Loucy (cell line): ENCODE measurements around the gene ANKRD1.

Experiments
- H2AFZ ChIP-seq: fragments of 200-600 bp; sonication (generic); 2 replicates; pipeline ENCODE4 v1.6.0; 2016; ENCODE audit warnings: antibody characterized with exemption, mild to moderate bottlenecking, low read length, moderate library complexity
- H3F3A ChIP-seq: fragments of 200-600 bp; 2 replicates; pipeline ENCODE4 v1.6.0; 2016; ENCODE audit warnings: antibody characterized with exemption, low read depth, mild to moderate bottlenecking
- H3K27me3 ChIP-seq: fragments of 200-600 bp; sonication (generic); 2 replicates; pipeline ENCODE4 v1.6.1; 2014; ENCODE audit warnings: low read length, mild to moderate bottlenecking; ENCODE audit not compliant: insufficient read depth, poor library complexity, severe bottlenecking
- H3K36me3 ChIP-seq: fragments of 200-600 bp; sonication (generic); 2 replicates; pipeline ENCODE4 v1.6.1; 2016; ENCODE audit warnings: low read length; ENCODE audit not compliant: insufficient read depth
- H3K4me1 ChIP-seq: fragments of 200-600 bp; sonication (generic); 2 replicates; pipeline ENCODE4 v1.5.1; 2014; ENCODE audit warnings: low read length, mild to moderate bottlenecking; ENCODE audit not compliant: insufficient read depth, poor library complexity, severe bottlenecking
- H3K4me2 ChIP-seq: fragments of 200-600 bp; sonication (generic); 2 replicates; pipeline ENCODE4 v1.6.0; 2014; ENCODE audit warnings: antibody characterized with exemption, low read length, low read depth, mild to moderate bottlenecking; ENCODE audit not compliant: poor library complexity, severe bottlenecking
- H3K4me3 ChIP-seq: fragments of 200-600 bp; sonication (generic); 2 replicates; pipeline ENCODE4 v1.5.1; 2014; ENCODE audit warnings: low read length, mild to moderate bottlenecking, mixed read lengths; ENCODE audit not compliant: poor library complexity, severe bottlenecking
- H3K79me2 ChIP-seq: fragments of 200-600 bp; sonication (generic); 2 replicates; pipeline ENCODE4 v1.6.1; 2014; ENCODE audit warnings: low read length; ENCODE audit not compliant: insufficient read depth
- H3K9ac ChIP-seq: fragments of 200-600 bp; sonication (generic); 2 replicates; pipeline ENCODE4 v1.6.0; 2014; ENCODE audit warnings: mild to moderate bottlenecking, low read depth, low read length, moderate library complexity; ENCODE audit not compliant: poor library complexity, severe bottlenecking
- H3K9me2 ChIP-seq: fragments of 200-600 bp; sonication (generic); replicated peaks from 2 replicates; pipeline ENCODE4 v1.6.1; 2016; ENCODE audit warnings: low read depth, low read length, mixed read lengths
- H3K9me3 ChIP-seq: fragments of 200-600 bp; sonication (generic); 2 replicates; pipeline ENCODE4 v1.6.1; 2014; ENCODE audit warnings: mild to moderate bottlenecking, antibody characterized with exemption, low read length, low read depth; ENCODE audit not compliant: insufficient read depth
- H4K20me1 ChIP-seq: fragments of 200-600 bp; sonication (generic); 2 replicates; pipeline ENCODE4 v1.6.0; 2014; ENCODE audit warnings: antibody characterized with exemption, low read length, mild to moderate bottlenecking; ENCODE audit not compliant: insufficient read depth, poor library complexity, severe bottlenecking
- CTCF ChIP-seq: fragments of 200-600 bp; sonication (generic); conservative IDR thresholded peaks from 2 replicates; pipeline ENCODE4 v1.5.1; 2014; ENCODE audit warnings: mild to moderate bottlenecking, antibody characterized with exemption, low read length
- EZH2phosphoT487 ChIP-seq: fragments of 200-600 bp; IDR thresholded peaks from 2 replicates; pipeline ENCODE4 v1.6.1; 2018; ENCODE audit warnings: antibody characterized with exemption, mild to moderate bottlenecking, moderate library complexity, borderline replicate concordance

Gene ANKRD1

GRCh38 chr10:90930070-90930837 lies 9.4 kb upstream of the ANKRD1 start:
- H2AFZ ChIP-seq: 0 out of 2 replicates have a peak overlapping the region, but pooled peaks have one; percentile 5
- no peak overlapping the region for H3K4me2 ChIP-seq
- no peaks in the 10 kb centered on the region for H3K9me2 ChIP-seq
- no peaks in the 10 kb centered on the region for H3K27me3 ChIP-seq
- H3K79me2 ChIP-seq: no peaks in the 10 kb centered on the region
- H3K4me1 ChIP-seq: peaks cover 13% of the 10 kb centered on the region
- H3K4me3 ChIP-seq: no peak overlapping the region
- no peaks in the 10 kb centered on the region for H3K9me3 ChIP-seq
- H3K9ac ChIP-seq: no peak overlapping the region
- H3K36me3 ChIP-seq: no peaks in the 10 kb centered on the region
- H4K20me1 ChIP-seq: no peaks in the 10 kb centered on the region
- TF ChIP-seq CTCF (no peak), EZH2phosphoT487 (no peak)
- H3F3A ChIP-seq: no peaks in the 10 kb centered on the region

DNA sequence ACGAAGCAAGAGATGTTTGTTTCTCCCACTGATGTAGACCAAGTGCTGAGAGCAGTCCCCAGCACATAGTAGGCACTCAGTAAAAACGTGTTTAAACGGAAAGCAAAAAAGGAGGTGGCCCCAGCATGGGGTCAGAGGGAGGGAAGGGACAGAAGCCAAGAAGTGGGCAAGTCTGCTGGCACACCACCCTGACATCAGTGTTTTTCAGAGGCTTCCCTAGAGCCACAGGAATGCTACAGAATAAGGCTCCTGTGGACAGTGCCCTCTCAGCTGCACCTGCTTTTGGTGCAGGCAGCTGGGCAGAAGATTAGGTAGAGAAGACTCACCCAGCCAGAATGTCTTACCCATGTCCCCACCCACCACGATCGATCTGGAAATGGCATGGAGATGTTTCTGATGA lies 8.3 kb upstream of the ANKRD1 start:
- no peaks in the 10 kb centered on the region for H3K79me2 ChIP-seq
- no peaks in the 10 kb centered on the region for H3K9me2 ChIP-seq
- no peak overlapping the region for H3K4me3 ChIP-seq
- no peaks in the 10 kb centered on the region for H3F3A ChIP-seq
- no peak overlapping the region for H2AFZ ChIP-seq
- H3K4me2 ChIP-seq: no peak overlapping the region
- H3K36me3 ChIP-seq: no peaks in the 10 kb centered on the region
- H4K20me1 ChIP-seq: no peaks in the 10 kb centered on the region
- no peaks in the 10 kb centered on the region for H3K27me3 ChIP-seq
- H3K4me1 ChIP-seq: peaks cover 13% of the 10 kb centered on the region
- H3K9me3 ChIP-seq: no peaks in the 10 kb centered on the region
- TF ChIP-seq CTCF: no peak
- TF ChIP-seq EZH2phosphoT487: no peak
- no peak overlapping the region for H3K9ac ChIP-seq

- Histone ChIP-seq H3F3A (no peaks in the 10 kb centered on the region), H3K4me1 (peaks cover 13% of the 10 kb centered on the region), H3K4me2 (no peak overlapping the region), H3K27me3 (no peaks in the 10 kb centered on the region), H3K36me3 (no peaks in the 10 kb centered on the region), H3K4me3 (no peak overlapping the region), H3K9me3 (no peaks in the 10 kb centered on the region), H3K79me2 (no peaks in the 10 kb centered on the region), H3K9ac (no peak overlapping the region), H2AFZ (no peak overlapping the region), H4K20me1 (no peaks in the 10 kb centered on the region), H3K9me2 (no peaks in the 10 kb centered on the region)
- no peak for TF ChIP-seq CTCF
- TF ChIP-seq EZH2phosphoT487: no peak
Measured at GRCh38 chr10:90927293-90927692, 6.4 kb upstream of the ANKRD1 start.
